Neuronal stem cell (in vitro differentiated cells): ENCODE results near the gene MBNL3.

Experiments used
- DNase-seq: peaks from one replicate; pipeline ENCODE4 v3.0.0-alpha.2; 2013; ENCODE audit warnings: low spot score
- H2AFZ ChIP-seq: one replicate; pipeline ENCODE4 v1.6.1; 2013; ENCODE audit warnings: mild to moderate bottlenecking, low read length, inconsistent platforms
- H2AK5ac ChIP-seq: 2 replicates; pipeline ENCODE4 v1.6.1; 2013; ENCODE audit warnings: low read depth, mild to moderate bottlenecking, inconsistent platforms, low read length, moderate library complexity, mixed read lengths
- H2BK120ac ChIP-seq: 2 replicates; pipeline ENCODE4 v1.6.1; 2013; ENCODE audit warnings: low read depth, mild to moderate bottlenecking, inconsistent platforms, low read length, moderate library complexity, mixed read lengths
- H2BK12ac ChIP-seq: one replicate; pipeline ENCODE4 v1.6.1; 2013; ENCODE audit warnings: low read length, inconsistent platforms
- H2BK15ac ChIP-seq: 2 replicates; pipeline ENCODE4 v1.6.1; 2013; ENCODE audit warnings: mild to moderate bottlenecking, low read length, inconsistent platforms, mixed read lengths
- H2BK5ac ChIP-seq: one replicate; pipeline ENCODE4 v1.6.1; 2013; ENCODE audit warnings: inconsistent platforms, mild to moderate bottlenecking, low read length, moderate library complexity
- H3K14ac ChIP-seq: one replicate; pipeline ENCODE4 v1.6.1; 2013; ENCODE audit warnings: low read length, inconsistent platforms
- H3K18ac ChIP-seq: 2 replicates; pipeline ENCODE4 v1.6.1; 2013; ENCODE audit warnings: low read length, inconsistent platforms
- H3K23ac ChIP-seq: 2 replicates; pipeline ENCODE4 v1.6.1; 2013; ENCODE audit warnings: low read depth, mild to moderate bottlenecking, mixed read lengths, low read length, inconsistent platforms; ENCODE audit not compliant: poor library complexity
- H3K27ac ChIP-seq: replicated peaks from 3 replicates; pipeline ENCODE4 v1.5.1; 2013; ENCODE audit warnings: low read length, inconsistent platforms
- H3K27me3 ChIP-seq, 3 experiments: 2 replicates each; pipeline ENCODE4 v1.6.1; 2013; ENCODE audit warnings: low read length in 3 of 3, mild to moderate bottlenecking in 2 of 3, inconsistent platforms in 1 of 3, low read depth in 1 of 3, mixed read lengths in 1 of 3, moderate library complexity in 1 of 3; ENCODE audit not compliant: control insufficient read depth in 3 of 3, insufficient read depth in 3 of 3
- H3K36me3 ChIP-seq, 2 donors: replicated peaks in 1 of 2; 2 replicates each; pipeline ENCODE4 v1.6.1; 2013; ENCODE audit warnings: low read length in 2 of 2; ENCODE audit not compliant: control insufficient read depth in 2 of 2, insufficient read depth in 2 of 2
- H3K4ac ChIP-seq: 2 replicates; pipeline ENCODE4 v1.6.1; 2013; ENCODE audit warnings: inconsistent platforms, mild to moderate bottlenecking, low read length, moderate library complexity
- H3K4me1 ChIP-seq, 2 donors: 1 replicate in 1 of 2; 2 replicates in 1 of 2; pipeline ENCODE4 v1.6.1; 2013; ENCODE audit warnings: low read length in 2 of 2, low read depth in 1 of 2; ENCODE audit not compliant: control insufficient read depth in 2 of 2, insufficient read depth in 1 of 2
- H3K4me2 ChIP-seq: one replicate; pipeline ENCODE4 v1.6.1; 2013; ENCODE audit warnings: mild to moderate bottlenecking, low read length, inconsistent platforms; ENCODE audit not compliant: insufficient read depth, poor library complexity, severe bottlenecking
- H3K4me3 ChIP-seq, 2 donors: 2 replicates each; pipeline ENCODE4 v1.5.1; 2013; ENCODE audit warnings: low read length in 2 of 2, mild to moderate bottlenecking in 2 of 2, inconsistent platforms in 1 of 2, moderate library complexity in 1 of 2
- H3K79me1 ChIP-seq: one replicate; pipeline ENCODE4 v1.6.1; 2013; ENCODE audit warnings: low read depth, mild to moderate bottlenecking, inconsistent platforms, low read length, moderate library complexity
- H3K9ac ChIP-seq: one replicate; pipeline ENCODE4 v1.6.1; 2013; ENCODE audit warnings: mild to moderate bottlenecking, low read depth, low read length, inconsistent platforms; ENCODE audit not compliant: poor library complexity
- H3K9me3 ChIP-seq, 2 donors: replicated peaks in 1 of 2; 2 replicates each; pipeline versions ENCODE3 to v1.6.1; 2013; ENCODE audit warnings: low read length in 2 of 2, mild to moderate bottlenecking in 2 of 2, inconsistent platforms in 1 of 2, low read depth in 1 of 2, mixed read lengths in 1 of 2, moderate library complexity in 1 of 2; ENCODE audit not compliant: control insufficient read depth in 2 of 2, insufficient read depth in 1 of 2
- H4K8ac ChIP-seq: one replicate; pipeline ENCODE4 v1.6.1; 2013; ENCODE audit warnings: low read depth, mild to moderate bottlenecking, inconsistent platforms, low read length, moderate library complexity
- H4K91ac ChIP-seq: one replicate; pipeline ENCODE4 v1.6.1; 2013; ENCODE audit warnings: low read length, low read depth, mild to moderate bottlenecking, inconsistent platforms; ENCODE audit not compliant: poor library complexity
- WGBS, 2 donors: extraction: QIAGEN DNeasy Blood & Tissue Kit; methylation state at CpG; one replicate each; pipeline ENCODE4 v1.1.7; 2013; ENCODE audit warnings: missing lambda C conversion rate in 2 of 2, mixed read lengths in 1 of 2; ENCODE audit not compliant: insufficient read length in 2 of 2, insufficient replicate concordance in 1 of 2; ENCODE audit errors: extremely low coverage in 2 of 2; 5-methylcytosine and 5-hydroxymethylcytosine counted together

Gene MBNL3

DNA sequence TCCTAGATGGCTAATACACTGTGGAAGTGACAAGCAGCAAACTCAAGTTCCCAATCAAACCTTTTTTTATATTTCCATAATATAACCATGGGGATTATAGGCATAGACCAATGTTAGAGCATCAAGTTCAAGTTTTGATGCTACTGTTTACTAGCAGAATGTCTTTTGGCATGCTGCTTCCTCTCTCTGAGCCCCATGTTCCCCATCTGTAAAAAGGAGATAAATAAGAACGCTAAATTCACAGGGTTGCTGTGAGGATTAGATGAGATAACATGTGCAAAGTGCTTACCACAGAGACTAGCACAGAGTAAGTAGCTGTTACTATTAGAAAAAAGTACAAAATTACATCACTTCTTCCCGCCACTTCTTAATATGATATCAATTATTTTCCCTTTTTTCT lies 18.0 kb downstream of the MBNL3 start:
- H4K91ac ChIP-seq, result no peak overlapping the region
- DNase-seq, result no peak
- no peak overlapping the region for H2BK120ac ChIP-seq
- no peaks in the 10 kb centered on the region for H3K4me1 ChIP-seq
- no peak overlapping the region for H2AK5ac ChIP-seq
- H2AFZ ChIP-seq, result no peak overlapping the region
- H3K23ac ChIP-seq, result no peak overlapping the region
- H2BK5ac ChIP-seq, result no peak overlapping the region
- H4K8ac ChIP-seq, result no peak overlapping the region
- H3K36me3 ChIP-seq, result no peaks in the 10 kb centered on the region
- H2BK15ac ChIP-seq, result no peak overlapping the region
- no peaks in the 10 kb centered on the region for H3K27me3 ChIP-seq
- H3K14ac ChIP-seq, result no peak overlapping the region
- WGBS, 2 donors, result no CpG with 5 or more reads among the region's 2 CpGs
- no peak overlapping the region for H3K4ac ChIP-seq
- H3K79me1 ChIP-seq, result no peaks in the 10 kb centered on the region
- no peak overlapping the region for H3K27ac ChIP-seq
- H3K4me3 ChIP-seq, result no peak overlapping the region
- H3K18ac ChIP-seq, result no peak overlapping the region
- H3K4me2 ChIP-seq, result no peak overlapping the region
- no peaks in the 10 kb centered on the region for H3K9me3 ChIP-seq
- H2BK12ac ChIP-seq, result no peak overlapping the region
- H3K9ac ChIP-seq, result no peak overlapping the region

DNA sequence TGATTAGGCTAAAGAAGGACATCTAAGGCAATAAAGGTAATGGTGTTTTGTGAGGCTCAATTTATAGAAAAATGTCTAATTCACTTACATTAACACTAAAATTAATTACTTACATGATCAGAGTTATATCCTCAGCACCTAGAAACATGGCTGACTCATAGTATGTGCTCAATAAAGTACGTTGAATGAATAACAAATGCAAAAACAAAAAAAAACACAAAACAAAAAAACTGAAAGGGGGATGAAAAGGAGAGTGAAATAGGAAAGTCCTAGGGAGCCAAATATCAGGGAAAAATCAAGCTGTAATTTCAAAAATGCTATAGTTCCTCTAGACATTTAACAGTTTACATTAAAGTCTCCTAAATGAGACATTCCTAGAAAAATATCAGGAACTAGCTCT lies 18.7 kb downstream of the MBNL3 start:
- Histone ChIP-seq H4K91ac (no peak overlapping the region), H2BK12ac (no peak overlapping the region), H3K79me1 (no peaks in the 10 kb centered on the region), H3K27ac (no peak overlapping the region), H3K4me2 (no peak overlapping the region), H3K4ac (no peak overlapping the region), H2BK120ac (no peak overlapping the region), H3K4me1 (no peaks in the 10 kb centered on the region), H3K18ac (no peak overlapping the region), H2AFZ (no peak overlapping the region), H3K23ac (no peak overlapping the region), H4K8ac (no peak overlapping the region), H3K9ac (no peak overlapping the region), H3K9me3 (no peaks in the 10 kb centered on the region), H2BK15ac (no peak overlapping the region), H2AK5ac (no peak overlapping the region), H3K14ac (no peak overlapping the region), H3K27me3 (no peaks in the 10 kb centered on the region), H3K4me3 (no peak overlapping the region), H3K36me3 (no peaks in the 10 kb centered on the region), H2BK5ac (no peak overlapping the region)
- DNase-seq, result no peak
- WGBS, 2 donors, result no CpG with 5 or more reads among the region's 1 CpG

DNA sequence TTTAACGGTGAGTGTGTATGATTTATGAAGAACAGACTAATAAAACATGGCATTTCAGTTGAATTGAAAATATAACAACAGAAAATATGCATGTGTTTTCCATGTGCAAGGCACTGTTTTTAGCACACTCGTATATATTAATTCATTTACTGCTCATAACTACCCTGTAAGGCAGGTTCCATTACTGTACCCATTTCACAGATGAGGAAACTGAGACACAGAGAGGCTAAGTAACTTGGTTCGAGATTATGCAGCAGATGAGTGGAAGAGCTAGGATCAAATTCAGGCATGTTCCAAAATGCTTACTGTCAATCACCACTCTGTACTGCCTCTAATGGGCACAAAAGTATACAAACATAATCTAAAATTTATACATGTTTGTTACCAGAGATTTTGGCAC lies 20.4 kb downstream of the MBNL3 start:
- H3K27ac ChIP-seq, result no peak overlapping the region
- H2BK12ac ChIP-seq, result no peak overlapping the region
- no peak overlapping the region for H2BK120ac ChIP-seq
- H3K4ac ChIP-seq, result no peak overlapping the region
- H3K27me3 ChIP-seq, result no peaks in the 10 kb centered on the region
- no peak overlapping the region for H2AFZ ChIP-seq
- no peak for DNase-seq
- H4K91ac ChIP-seq, result no peak overlapping the region
- no peak overlapping the region for H3K18ac ChIP-seq
- H2AK5ac ChIP-seq, result no peak overlapping the region
- no CpG with 5 or more reads among the region's 3 CpGs for WGBS, 2 donors
- H3K23ac ChIP-seq, result no peak overlapping the region
- no peak overlapping the region for H3K14ac ChIP-seq
- no peak overlapping the region for H2BK15ac ChIP-seq
- no peak overlapping the region for H3K4me3 ChIP-seq
- no peaks in the 10 kb centered on the region for H3K4me1 ChIP-seq
- no peaks in the 10 kb centered on the region for H3K79me1 ChIP-seq
- no peaks in the 10 kb centered on the region for H3K36me3 ChIP-seq
- peaks cover 0 to 3% of the 10 kb centered on the region in 2 donors for H3K9me3 ChIP-seq
- no peak overlapping the region for H2BK5ac ChIP-seq
- no peak overlapping the region for H3K4me2 ChIP-seq
- no peak overlapping the region for H4K8ac ChIP-seq
- H3K9ac ChIP-seq, result no peak overlapping the region

DNA sequence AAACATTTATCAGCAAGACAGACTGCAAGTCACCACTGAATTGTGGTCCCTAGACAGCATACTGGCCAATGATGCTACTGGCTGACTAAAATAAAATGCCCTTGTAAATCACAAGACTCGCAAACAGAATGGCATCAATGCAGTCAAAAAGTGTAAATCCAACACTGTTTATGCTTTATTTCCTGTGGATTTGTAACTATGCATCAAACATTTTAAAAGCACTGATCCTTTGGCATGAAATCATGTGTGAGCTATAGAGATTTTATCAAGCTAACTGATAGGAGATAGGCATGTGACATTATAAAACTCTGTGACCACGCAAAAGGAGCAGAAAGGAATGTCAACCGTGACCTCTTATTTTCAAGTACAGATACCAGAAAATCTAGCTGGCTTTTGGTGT lies 20.8 kb downstream of the MBNL3 start:
- Histone ChIP-seq H3K4me3 (no peak overlapping the region), H4K8ac (no peak overlapping the region), H3K18ac (no peak overlapping the region), H3K79me1 (no peaks in the 10 kb centered on the region), H3K27ac (no peak overlapping the region), H3K14ac (no peak overlapping the region), H2AFZ (no peak overlapping the region), H3K4ac (no peak overlapping the region), H3K9ac (no peak overlapping the region), H3K23ac (no peak overlapping the region), H2BK15ac (no peak overlapping the region), H2BK120ac (no peak overlapping the region), H3K4me2 (no peak overlapping the region), H3K9me3 (peaks cover 0 to 5% of the 10 kb centered on the region in 2 donors), H2BK12ac (no peak overlapping the region), H2BK5ac (no peak overlapping the region), H3K27me3 (no peaks in the 10 kb centered on the region), H3K4me1 (no peaks in the 10 kb centered on the region), H3K36me3 (no peaks in the 10 kb centered on the region), H4K91ac (no peak overlapping the region), H2AK5ac (no peak overlapping the region)
- WGBS, 2 donors, result no CpG with 5 or more reads among the region's 3 CpGs
- no peak for DNase-seq
